Myocyte (in vitro differentiated cells): ENCODE measurements around the gene D2HGDH. TPM values are rescaled to one million over a fixed set of nuclear protein-coding genes. Genes with fewer than 3 reads are reported as not detected.
"Not testable (repeated sequence)": the region's sequence is repeated elsewhere in the genome, so short reads cannot be mapped to it uniquely, and the experiment has no call there.

Experiments
- DNase-seq: peaks from one replicate; pipeline ENCODE4 v3.0.0-alpha.2; 2012; ENCODE audit warnings: low read depth
- total RNA-seq: library from RNA; depleted of rRNA; stranded (reverse); fragments of >200 nt; gene quantifications from 2 replicates; pipeline ENCODE4 v1.2.3, GENCODE V29; 2014

The D2HGDH gene
- total RNA-seq, 1 donor from 2014 or later, result 17.3 TPM

DNA sequence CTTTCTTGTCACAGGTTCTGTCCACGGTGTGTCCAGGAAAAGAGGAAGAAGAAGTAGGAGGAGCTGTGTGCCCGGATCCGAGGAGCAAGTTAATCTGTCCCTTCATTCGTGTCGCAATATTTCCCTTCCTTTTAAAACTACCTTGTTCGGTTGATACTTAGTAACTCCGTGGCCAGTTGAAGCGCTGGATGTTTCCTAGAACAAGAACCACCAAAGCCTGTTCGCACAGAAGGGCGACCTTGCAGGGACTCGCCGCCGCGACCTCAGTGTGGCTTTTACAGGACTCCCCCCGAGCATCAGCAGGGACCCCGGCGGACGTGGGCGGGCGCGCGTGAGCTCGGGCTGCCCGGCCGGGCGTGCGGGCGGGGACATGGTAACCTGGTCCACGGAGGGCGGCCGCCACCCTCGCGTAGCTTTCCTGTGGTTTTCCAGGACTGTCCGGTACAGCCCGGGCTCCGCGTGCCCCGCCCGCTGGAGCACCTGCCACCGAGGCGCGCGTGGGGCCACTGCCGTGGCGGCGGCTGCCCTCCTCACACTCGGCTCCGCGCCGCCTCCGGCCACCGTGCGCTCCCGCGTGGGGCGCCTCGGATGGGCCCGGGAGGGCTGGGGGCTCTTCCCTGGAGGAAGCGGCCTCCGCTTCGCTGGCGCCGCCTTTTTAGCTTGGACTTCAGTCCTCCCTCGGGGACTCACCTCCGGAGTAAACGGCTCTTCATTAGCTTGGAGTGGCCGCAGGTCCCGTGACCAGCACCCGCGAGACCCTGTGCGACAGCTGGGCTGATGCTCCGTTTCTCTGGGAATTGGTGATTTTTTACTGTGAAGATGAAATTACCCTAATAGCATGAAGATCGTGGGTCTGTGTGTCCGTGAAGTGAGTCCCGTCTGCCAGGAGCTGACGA, 9.2 kb upstream of the D2HGDH start:
- DNase-seq, result no peak

DNA sequence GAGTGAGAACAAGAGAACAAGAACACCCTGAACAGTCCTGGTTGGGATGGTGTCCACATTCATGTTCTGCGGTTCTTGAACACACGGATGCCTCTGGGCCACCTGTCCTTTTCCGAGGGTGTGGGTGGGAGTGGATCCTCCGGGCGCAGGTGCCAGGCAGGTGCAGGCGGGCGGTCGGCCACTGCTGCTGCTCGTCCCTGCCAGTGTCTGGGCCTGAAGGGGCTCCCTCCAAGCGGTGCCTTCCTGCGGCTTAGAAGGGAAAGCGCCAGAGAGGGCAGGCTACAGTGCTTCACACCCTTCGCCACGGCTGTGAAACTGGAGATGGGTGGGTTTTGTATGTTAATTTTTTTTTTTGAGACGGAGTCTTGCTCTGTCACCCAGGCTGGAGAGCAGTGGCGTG, 8.0 kb upstream of the D2HGDH start:
- no peak for DNase-seq

- no peak for DNase-seq
Measured at GRCh38 chr2:241728000-241728399, 6.4 kb upstream of the D2HGDH start.

- DNase-seq, result peak; percentile 83
Measured at GRCh38 chr2:241728627-241729026, 5.8 kb upstream of the D2HGDH start.

- DNase-seq, result no peak
Measured at GRCh38 chr2:241729868-241730267, 4.6 kb upstream of the D2HGDH start.

GRCh38 chr2:241730671-241731293, 3.6 kb upstream of the D2HGDH start:
- DNase-seq, result no peak

DNA sequence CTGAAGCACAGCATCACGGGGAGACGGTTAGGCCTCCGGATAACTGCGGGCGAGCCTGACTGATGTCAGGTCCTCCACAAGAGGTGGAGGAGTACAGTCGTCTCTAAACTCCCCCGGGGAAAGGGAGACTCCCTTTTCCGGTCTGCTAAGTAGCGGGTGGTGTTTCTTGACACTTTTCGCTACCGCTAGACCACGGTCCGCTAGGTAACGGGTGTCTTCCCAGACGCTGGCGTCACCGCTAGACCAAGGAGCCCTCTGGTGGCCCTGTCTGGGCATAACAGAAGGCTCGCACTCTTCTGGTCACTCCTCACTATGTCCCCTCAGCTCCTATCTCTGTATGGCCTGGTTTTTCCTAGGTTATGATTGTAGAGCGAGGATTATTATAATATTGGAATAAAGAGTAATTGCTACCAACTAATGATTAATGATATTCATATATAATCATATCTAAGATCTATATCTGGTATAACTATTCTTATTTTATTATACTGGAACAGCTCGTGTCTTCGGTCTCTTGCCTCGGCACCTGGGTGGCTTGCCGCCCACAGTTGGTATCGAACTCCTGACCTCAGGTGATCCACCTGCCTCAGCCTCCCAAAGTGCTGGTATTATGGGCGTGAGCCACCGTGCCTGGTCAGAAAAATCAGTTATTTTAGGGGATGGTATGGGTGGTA, 1.8 kb upstream of the D2HGDH start:
- DNase-seq, result peak; percentile 49

- no peak for DNase-seq
Measured at GRCh38 chr2:241733391-241734207, 831 bp upstream of the D2HGDH start.

GRCh38 chr2:241734208-241734466, 293 bp upstream of the D2HGDH start:
- no peak for DNase-seq

- no peak for DNase-seq
Measured at GRCh38 chr2:241736111-241736510, 1.7 kb downstream of the D2HGDH start.

GRCh38 chr2:241738040-241738686, 3.7 kb downstream of the D2HGDH start:
- DNase-seq, result no peak

- no peak for DNase-seq
Measured at GRCh38 chr2:241739177-241739576, 4.7 kb downstream of the D2HGDH start.

GRCh38 chr2:241739651-241740050, 5.2 kb downstream of the D2HGDH start:
- DNase-seq, result peak; percentile 28

- DNase-seq, result peak; percentile 84
Measured at GRCh38 chr2:241741016-241741415, 6.6 kb downstream of the D2HGDH start.

DNA sequence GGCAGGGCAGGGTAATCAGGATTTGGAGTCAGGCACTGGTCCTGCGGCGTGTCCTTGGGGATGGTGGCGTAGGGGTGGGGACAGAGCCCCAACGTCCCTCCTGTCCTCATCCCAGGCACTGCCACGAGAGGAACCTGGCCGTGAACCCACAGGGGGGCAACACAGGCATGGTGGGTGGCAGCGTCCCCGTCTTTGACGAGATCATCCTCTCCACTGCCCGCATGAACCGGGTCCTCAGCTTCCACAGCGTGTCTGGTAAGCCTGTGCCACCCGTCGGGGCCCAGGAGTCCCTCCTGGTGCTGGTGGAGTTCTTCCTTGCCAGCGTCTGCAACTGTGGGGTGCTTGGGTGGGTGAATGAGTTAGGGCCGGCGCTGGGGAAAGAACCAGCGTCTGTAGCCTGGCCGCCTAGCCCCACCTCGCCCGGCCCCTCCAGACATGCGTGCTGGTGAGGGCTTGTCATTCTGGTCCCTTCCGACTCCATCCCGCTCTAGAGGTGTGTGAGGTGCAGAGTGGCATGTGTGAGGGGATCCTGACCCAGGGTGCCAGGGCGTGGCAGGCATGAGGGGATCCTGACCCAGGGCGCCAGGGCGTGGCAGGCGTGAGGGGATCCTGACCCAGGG, 8.0 kb downstream of the D2HGDH start:
- no peak for DNase-seq

DNA sequence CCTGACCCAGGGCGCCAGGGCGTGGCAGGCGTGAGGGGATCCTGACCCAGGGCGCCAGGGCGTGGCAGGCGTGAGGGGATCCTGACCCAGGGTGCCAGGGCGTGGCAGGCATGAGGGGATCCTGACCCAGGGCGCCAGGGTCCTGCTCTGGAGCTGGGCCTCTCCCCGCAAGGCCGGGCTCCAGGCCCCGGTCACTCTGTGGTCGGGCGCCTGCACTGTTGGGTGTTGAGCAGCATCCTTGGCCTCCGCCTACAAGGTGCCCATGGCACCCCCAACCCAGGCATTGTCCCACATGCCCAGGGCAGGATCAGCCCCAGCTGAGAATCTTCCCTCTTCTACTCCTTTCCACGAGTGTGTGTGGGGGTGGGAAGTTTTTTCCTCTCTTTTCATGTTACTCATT, 8.6 kb downstream of the D2HGDH start:
- not testable (repeated sequence) for DNase-seq

DNA sequence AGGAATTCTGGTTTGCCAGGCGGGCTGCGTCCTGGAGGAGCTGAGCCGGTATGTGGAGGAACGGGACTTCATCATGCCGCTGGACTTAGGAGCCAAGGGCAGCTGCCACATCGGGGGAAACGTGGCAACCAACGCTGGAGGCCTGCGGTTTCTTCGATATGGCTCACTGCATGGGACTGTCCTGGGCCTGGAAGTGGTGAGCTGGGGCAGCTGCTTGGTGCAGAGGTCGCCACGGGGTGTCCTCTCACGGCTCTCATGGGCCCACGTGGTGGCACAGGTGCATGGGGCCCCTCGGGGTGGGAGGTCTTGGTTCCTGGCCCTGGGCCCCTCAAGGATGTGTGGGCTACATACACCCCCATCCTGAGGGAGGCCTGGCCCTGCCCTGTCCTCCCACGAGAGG, 9.2 kb downstream of the D2HGDH start:
- DNase-seq, result peak; percentile 30

GRCh38 chr2:241744028-241744754, 9.8 kb downstream of the D2HGDH start:
- no peak for DNase-seq

DNA sequence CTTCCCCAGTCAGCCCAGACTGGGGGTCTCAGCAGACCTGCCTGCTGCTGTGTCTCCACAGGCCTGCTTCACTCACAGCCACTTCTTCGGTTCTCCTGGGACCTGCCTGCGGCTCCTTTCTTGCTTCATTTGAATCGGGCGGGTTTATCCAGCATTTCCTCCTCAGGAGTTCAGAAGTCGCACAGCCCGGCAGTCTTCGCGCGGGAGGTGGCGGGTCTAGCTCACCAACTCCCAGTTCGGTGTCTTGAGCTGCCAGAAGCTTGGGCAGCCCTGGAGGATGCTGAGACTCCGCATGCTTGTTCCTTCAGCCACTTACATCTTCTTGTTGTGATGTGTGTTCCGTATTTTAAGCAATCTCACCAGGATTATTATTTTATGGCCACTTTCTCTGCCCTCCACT, 10.8 kb downstream of the D2HGDH start:
- no peak for DNase-seq

- no peak for DNase-seq
Measured at GRCh38 chr2:241746084-241746483, 11.7 kb downstream of the D2HGDH start.
